WTC11 (cell line): ENCODE measurements around the gene AKR1B15.

Experiments used
- CTCF ChIP-seq: fragments of 200-600 bp; IDR thresholded peaks from 2 replicates; pipeline ENCODE4 v1.8.0; 2022; ENCODE audit warnings: antibody characterized with exemption
- IRF1 ChIP-seq: sonication (generic); formaldehyde crosslinking; IDR thresholded peaks from 2 replicates; pipeline ENCODE4 v1.8.0; 2023; ENCODE audit warnings: missing genetic modification reagents
- SMAD4 ChIP-seq: sonication (generic); formaldehyde crosslinking; IDR thresholded peaks from 2 replicates; pipeline ENCODE4 v1.8.0; 2022; ENCODE audit warnings: mild to moderate bottlenecking, missing genetic modification reagents
- SP1 ChIP-seq: sonication (generic); formaldehyde crosslinking; conservative IDR thresholded peaks from 2 replicates; pipeline ENCODE4 v1.8.1; 2022; ENCODE audit warnings: missing genetic modification reagents

- TF ChIP-seq CTCF (no peak), SP1 (no peak), IRF1 (CRISPR knock-in tag) (no peak), SMAD4 (CRISPR knock-in tag) (no peak)
Observed at GRCh38 chr7:134587750-134588149, 38.8 kb downstream of the AKR1B15 start.
